Astrocyte of the spinal cord (primary cell): ENCODE measurements around the gene ST6GALNAC1.

ENCODE experiments used
- DNase-seq: peaks from one replicate; pipeline ENCODE4 v3.0.0; 2011; ENCODE audit warnings: low read depth, low spot score
- H3K4me3 ChIP-seq: 2 replicates; pipeline ENCODE4 v1.5.1; 2011; ENCODE audit warnings: low read depth, mild to moderate bottlenecking, low read length, moderate library complexity
- in situ Hi-C: cut with HindIII; loops from 2 replicates; pipeline ENCODE4 v1.10.0; 2017; ENCODE audit warnings: low sequenced_read_pairs
- TF ChIP-seq, protein P1 (sequence below): IDR thresholded peaks from 2 replicates; pipeline ENCODE4 v1.5.1; 2012; ENCODE audit warnings: low read depth, mild to moderate bottlenecking, low read length, inconsistent platforms

Gene ST6GALNAC1, protein sequence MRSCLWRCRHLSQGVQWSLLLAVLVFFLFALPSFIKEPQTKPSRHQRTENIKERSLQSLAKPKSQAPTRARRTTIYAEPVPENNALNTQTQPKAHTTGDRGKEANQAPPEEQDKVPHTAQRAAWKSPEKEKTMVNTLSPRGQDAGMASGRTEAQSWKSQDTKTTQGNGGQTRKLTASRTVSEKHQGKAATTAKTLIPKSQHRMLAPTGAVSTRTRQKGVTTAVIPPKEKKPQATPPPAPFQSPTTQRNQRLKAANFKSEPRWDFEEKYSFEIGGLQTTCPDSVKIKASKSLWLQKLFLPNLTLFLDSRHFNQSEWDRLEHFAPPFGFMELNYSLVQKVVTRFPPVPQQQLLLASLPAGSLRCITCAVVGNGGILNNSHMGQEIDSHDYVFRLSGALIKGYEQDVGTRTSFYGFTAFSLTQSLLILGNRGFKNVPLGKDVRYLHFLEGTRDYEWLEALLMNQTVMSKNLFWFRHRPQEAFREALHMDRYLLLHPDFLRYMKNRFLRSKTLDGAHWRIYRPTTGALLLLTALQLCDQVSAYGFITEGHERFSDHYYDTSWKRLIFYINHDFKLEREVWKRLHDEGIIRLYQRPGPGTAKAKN

DNA sequence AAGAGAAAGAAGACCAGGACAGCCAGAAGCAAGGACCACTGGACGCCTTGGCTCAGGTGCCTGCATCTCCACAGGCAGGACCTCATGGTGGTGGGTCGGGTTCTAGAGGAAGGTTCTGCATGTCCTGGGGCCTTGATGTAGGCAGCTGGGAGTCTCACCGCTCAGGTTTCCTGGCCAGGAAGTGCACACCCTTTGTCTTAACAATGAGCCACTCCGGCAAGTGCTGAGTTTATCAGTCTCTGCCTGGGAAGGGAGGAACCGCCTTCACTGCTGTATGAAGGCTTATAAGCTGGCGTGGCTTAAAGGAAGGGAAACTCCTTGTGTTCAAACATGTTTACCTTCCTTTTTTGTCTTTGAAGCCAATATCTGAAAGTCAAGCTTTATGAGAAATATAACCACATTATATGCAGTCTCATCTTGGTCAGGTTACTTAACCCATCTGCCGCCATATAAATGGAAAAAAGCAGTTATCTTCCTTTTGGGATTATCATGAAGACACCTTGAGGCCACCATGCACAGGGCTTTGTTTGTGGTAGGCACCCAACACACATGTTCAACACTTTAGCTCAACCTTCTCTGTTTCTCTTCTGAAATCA is at the start of gene ST6GALNAC1:
Gene ST6GALNAC1 (minus strand): TSS at position 205 of the 596 bp plus-strand sequence. CDS start 119 bp downstream, at position 86.
- DNase-seq: no peak
- H3K4me3 ChIP-seq: no peak within 1 kb of the TSS
- TF ChIP-seq, protein P1, sequence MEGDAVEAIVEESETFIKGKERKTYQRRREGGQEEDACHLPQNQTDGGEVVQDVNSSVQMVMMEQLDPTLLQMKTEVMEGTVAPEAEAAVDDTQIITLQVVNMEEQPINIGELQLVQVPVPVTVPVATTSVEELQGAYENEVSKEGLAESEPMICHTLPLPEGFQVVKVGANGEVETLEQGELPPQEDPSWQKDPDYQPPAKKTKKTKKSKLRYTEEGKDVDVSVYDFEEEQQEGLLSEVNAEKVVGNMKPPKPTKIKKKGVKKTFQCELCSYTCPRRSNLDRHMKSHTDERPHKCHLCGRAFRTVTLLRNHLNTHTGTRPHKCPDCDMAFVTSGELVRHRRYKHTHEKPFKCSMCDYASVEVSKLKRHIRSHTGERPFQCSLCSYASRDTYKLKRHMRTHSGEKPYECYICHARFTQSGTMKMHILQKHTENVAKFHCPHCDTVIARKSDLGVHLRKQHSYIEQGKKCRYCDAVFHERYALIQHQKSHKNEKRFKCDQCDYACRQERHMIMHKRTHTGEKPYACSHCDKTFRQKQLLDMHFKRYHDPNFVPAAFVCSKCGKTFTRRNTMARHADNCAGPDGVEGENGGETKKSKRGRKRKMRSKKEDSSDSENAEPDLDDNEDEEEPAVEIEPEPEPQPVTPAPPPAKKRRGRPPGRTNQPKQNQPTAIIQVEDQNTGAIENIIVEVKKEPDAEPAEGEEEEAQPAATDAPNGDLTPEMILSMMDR: no peak
- in situ Hi-C loops: no loop called here

DNA sequence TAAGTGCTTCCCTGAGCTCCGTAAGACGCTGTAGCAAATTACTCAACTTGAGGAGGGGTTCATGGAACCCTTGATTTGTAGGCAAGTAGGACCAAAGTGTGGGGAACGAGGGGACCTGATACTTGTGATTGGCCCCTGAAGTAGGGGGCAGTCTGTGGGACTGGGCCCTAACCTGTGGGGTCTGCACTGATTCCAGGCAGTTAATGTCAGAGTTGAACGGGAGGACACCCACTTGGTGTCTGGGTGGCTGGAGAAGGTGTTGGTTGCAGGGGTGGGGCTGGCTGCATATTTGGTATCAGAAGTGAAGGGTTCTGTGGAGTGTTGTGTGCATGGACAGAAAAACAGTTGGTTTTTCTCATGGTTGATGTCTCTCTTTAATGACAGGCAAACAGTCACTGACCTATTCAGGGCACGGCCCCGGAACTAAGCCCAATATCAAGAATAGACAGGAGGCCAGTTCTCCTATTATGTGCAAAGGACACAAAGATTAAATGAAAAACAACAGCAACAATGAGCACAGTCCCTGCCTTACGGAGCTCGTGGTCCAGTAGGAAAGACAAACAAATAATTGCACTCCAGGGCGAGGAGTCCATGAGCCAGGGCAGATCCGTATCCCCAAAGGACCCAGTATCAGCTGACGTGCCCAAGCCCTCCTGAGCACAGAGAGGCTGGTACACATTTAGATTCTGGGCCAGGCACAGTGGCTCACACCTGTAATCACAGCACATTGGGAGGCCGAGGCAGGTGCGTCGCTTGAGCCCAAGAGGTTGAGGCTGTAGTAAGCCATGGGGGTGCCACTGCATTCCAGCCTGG is 48.0 kb upstream of the ST6GALNAC1 start:
- H3K4me3 ChIP-seq: no peak overlapping the region
- DNase-seq: no peak
- in situ Hi-C loops: no loop called here
- TF ChIP-seq, protein P1: no peak

DNA sequence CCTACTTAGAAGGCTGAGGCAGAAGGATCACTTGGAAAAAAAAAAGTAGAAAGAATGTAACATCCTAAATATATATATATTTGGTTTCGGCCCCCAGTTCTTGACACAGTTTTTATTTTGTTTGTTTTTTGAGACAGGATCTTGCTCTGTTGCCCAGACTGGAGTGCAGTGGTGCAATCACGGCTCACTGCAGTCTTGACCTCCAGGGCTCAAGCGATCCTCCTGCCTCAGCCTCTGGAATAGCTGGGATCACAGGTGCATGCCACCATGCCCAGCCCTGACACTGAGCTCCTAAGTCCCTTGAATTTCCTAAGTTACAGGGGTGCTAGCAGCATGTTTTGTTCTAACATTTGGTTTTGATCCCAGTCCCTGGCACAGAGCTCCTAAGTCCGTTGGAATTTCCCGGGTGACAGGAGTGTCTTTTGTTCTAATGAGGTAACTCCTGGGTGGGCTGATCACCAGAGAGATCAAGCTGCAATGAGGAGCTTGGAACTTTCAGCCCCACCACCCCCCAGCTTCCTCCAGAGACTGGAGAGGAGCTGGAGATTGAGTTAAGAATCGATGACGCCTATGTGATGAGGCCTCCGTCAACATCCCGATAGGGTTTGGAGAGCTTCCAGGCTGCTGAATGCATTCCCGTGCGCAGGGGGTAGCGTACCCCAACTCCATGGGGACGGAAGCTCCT is 47.2 kb upstream of the ST6GALNAC1 start:
- in situ Hi-C loops: no loop called here
- DNase-seq: no peak
- TF ChIP-seq, protein P1: no peak
- H3K4me3 ChIP-seq: no peak overlapping the region

DNA sequence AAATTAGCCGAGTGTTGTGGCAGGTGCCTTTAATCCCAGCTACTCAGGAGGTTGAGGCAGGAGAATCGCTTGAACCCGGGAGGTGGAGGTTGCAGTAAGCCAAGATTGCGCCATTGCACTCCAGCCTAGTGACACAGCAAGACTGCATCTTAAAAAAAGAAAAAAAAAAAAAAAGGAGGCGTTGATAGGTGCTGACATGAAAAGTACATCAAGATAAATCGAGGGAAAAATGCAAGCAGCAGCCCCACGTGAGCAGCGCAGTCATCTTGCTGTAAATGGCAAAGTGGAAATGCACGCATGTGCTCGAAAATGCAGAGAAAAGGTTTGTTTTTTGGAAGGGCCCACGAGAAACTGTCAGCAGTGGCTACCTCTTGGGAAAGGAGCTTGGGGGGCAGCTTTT is 46.3 kb upstream of the ST6GALNAC1 start:
- TF ChIP-seq, protein P1: no peak
- no peak overlapping the region for H3K4me3 ChIP-seq
- in situ Hi-C loops: no loop called here
- no peak for DNase-seq

DNA sequence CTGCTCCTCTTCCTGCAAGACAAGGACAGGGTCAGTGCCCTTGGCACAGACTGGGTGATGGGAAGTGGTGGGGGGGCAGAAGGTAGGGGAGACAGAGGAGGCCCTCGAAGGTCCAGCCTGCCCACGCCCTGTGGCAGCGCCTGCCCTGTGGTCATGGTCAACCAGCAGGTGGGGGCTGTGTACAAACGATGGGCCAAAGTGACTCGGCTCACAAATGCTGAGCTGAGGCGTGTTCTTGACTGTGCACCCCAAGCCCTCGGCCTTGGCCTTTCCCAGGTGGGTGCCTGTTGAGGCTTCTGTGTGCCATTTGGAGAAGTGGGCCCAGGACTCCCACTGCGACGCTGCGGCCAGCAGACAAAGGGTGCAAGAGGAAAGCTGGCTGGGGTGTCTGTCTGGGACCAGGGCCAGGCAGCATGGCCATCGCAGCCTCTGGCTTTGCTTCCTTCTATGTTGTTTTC is 44.6 kb upstream of the ST6GALNAC1 start:
- in situ Hi-C loops: no loop called here
- no peak for DNase-seq
- H3K4me3 ChIP-seq: no peak overlapping the region
- TF ChIP-seq, protein P1: no peak
